Sigmoid colon (tissue), 3 donors: ENCODE results near the gene COX6A1.

ENCODE experiments used
- POLR2A ChIP-seq, 2 donors: fragments of 450-650 bp; IDR thresholded peaks; one replicate each; pipeline ENCODE4 v1.6.1; 2016; ENCODE audit warnings: antibody characterized with exemption in 2 of 2, mild to moderate bottlenecking in 2 of 2, moderate library complexity in 2 of 2
- TF ChIP-seq, protein P1 (sequence below), 4 experiments: fragments of 450-650 bp in 3 of 4; fragments of 200-600 bp in 1 of 4; IDR thresholded peaks; one replicate each; pipeline ENCODE4 v1.5.1; 2016 to 2019; ENCODE audit warnings: antibody characterized with exemption in 4 of 4, mild to moderate bottlenecking in 3 of 4, moderate library complexity in 2 of 4

DNA sequence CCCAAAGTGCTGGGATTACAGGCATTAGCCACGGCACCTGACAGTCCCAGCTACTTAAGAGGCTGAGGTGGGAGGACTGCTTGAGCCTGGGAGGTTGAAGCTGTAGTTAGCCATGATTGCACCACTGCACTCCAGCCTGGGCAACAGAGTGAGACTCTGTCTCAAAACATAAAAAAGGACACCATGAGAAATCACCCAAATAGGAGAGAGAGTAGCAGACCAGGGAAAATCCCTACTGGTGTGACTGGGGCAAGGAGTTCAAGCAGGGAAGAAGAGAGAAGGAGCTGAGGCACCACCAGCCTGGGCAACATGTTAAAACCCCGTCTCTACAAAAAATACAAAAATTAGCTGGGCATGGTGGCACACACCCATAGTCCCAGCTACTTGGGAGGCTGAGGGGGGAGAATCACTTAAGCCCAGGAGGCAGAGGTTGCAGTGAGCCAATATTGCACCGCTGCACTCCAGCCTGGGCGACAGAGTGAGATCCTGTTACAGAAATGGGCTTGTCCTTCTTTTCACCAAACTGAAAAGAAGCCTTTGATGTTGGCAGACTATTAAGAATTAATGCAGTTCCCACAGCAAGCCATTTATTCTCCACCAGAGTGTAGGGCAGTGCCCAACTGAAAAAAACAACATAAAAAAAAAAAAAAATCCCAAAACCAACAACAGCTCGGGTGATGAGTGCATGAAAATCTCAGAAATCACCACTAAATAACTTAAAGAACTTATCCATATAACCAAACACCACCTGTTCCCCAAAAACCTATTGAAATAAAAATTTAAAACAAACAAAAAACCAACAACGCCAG lies 36.1 kb downstream of the COX6A1 start:
- TF ChIP-seq POLR2A (IDR thresholded peaks at IDR 0.05), result no peak
- TF ChIP-seq, protein P1, sequence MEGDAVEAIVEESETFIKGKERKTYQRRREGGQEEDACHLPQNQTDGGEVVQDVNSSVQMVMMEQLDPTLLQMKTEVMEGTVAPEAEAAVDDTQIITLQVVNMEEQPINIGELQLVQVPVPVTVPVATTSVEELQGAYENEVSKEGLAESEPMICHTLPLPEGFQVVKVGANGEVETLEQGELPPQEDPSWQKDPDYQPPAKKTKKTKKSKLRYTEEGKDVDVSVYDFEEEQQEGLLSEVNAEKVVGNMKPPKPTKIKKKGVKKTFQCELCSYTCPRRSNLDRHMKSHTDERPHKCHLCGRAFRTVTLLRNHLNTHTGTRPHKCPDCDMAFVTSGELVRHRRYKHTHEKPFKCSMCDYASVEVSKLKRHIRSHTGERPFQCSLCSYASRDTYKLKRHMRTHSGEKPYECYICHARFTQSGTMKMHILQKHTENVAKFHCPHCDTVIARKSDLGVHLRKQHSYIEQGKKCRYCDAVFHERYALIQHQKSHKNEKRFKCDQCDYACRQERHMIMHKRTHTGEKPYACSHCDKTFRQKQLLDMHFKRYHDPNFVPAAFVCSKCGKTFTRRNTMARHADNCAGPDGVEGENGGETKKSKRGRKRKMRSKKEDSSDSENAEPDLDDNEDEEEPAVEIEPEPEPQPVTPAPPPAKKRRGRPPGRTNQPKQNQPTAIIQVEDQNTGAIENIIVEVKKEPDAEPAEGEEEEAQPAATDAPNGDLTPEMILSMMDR (IDR thresholded peaks at IDR 0.05), result no peak
